ENCODE measurements around the gene BCL6B. TPM values are rescaled to one million over a fixed set of nuclear protein-coding genes. Genes with fewer than 3 reads are reported as not detected.

Gene BCL6B
- total RNA-seq, 2 donors from 2014 or later = 1.4 to 2.0 TPM

GRCh38 chr17:7063518-7064094, 40.8 kb downstream of the BCL6B start:
- H3K27me3 Mint-ChIP-seq (ENCODE audit: low read depth) = peaks cover 27% of the 10 kb centered on the region
- no peak overlapping the region for H3K27ac Mint-ChIP-seq
- H3K4me1 Mint-ChIP-seq (ENCODE audit: low read depth) = peaks cover 32% of the 10 kb centered on the region
- no peak for ATAC-seq (replicated peaks in 1 of 2)
- peaks cover 5% of the 10 kb centered on the region in 2 donors for H3K9me3 Mint-ChIP-seq
- DNase-seq = no peak
- H3K4me3 Mint-ChIP-seq = no peak overlapping the region
- peaks cover 5% of the 10 kb centered on the region in 2 donors for H3K36me3 Mint-ChIP-seq (ENCODE audit: insufficient read depth in 2 of 2)

DNA sequence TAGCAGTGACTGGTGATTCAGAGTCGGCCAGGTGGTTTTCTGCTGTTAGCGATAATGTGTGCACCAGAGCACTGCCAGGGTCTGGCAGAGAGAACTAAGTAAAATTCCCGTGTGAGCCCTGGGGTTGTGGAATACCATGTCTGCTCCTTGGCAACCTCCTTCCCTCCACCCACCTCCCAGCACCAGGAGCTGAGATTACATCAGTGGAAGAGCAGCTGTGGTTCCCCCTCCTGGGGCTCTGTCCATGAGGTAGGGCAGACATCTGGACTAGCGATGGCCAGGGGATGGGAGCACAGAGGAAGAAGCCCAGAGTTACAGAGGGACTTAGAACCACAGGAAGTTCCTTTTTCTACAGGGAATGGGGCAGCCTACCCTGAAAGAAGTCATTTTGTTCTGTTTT, 41.4 kb downstream of the BCL6B start:
- ATAC-seq (replicated peaks in 1 of 2) (no peak), DNase-seq (no peak)
- Mint-ChIP-seq H3K27me3 (ENCODE audit: low read depth) (peaks cover 20% of the 10 kb centered on the region), H3K4me3 (no peak overlapping the region), H3K27ac (no peak overlapping the region), H3K9me3 (peaks cover 5 to 9% of the 10 kb centered on the region in 2 donors), H3K4me1 (ENCODE audit: low read depth) (peaks cover 25% of the 10 kb centered on the region), H3K36me3 (ENCODE audit: insufficient read depth in 2 of 2) (peaks cover 6% of the 10 kb centered on the region in 2 donors)

GRCh38 chr17:7067198-7067597, 44.3 kb downstream of the BCL6B start:
- Mint-ChIP-seq H3K4me3 (no peak overlapping the region), H3K27me3 (ENCODE audit: low read depth) (peaks cover 14% of the 10 kb centered on the region), H3K27ac (no peak overlapping the region), H3K4me1 (ENCODE audit: low read depth) (no peaks in the 10 kb centered on the region), H3K9me3 (peaks cover 5 to 9% of the 10 kb centered on the region in 2 donors), H3K36me3 (ENCODE audit: insufficient read depth in 2 of 2) (peaks cover 6% of the 10 kb centered on the region in 2 donors)
- DNase-seq (no peak), ATAC-seq (replicated peaks in 1 of 2) (no peak)

DNA sequence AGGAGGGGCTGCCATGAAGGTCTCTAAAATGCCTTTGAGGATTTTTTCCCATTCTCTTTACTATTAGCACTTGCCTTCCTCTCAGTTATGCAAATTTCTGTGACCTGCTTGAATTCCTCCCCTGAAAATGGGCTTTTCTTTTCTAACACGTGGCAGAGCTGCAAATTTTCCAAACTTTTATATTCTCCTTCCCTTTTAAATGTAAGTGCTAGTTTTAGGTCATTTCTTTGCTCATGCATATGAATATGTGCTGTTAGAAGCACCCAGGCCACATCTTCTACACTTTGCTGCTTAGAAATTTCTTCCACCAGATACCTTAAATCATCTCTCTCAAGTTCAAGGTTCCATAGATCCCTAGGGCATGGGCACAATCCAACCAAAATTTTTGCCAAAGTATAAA, 45.4 kb downstream of the BCL6B start:
- H3K4me3 Mint-ChIP-seq = no peak overlapping the region
- H3K9me3 Mint-ChIP-seq = peaks cover 5 to 9% of the 10 kb centered on the region in 2 donors
- no peaks in the 10 kb centered on the region for H3K4me1 Mint-ChIP-seq (ENCODE audit: low read depth)
- no peak overlapping the region for H3K27ac Mint-ChIP-seq
- DNase-seq (no peak), ATAC-seq (replicated peaks in 1 of 2) (no peak)
- peaks cover 6% of the 10 kb centered on the region in 2 donors for H3K36me3 Mint-ChIP-seq (ENCODE audit: insufficient read depth in 2 of 2)
- H3K27me3 Mint-ChIP-seq (ENCODE audit: low read depth) = peaks cover 9% of the 10 kb centered on the region

- H3K27ac Mint-ChIP-seq = no peak overlapping the region
- no peak for ATAC-seq (replicated peaks in 1 of 2)
- H3K4me3 Mint-ChIP-seq = no peak overlapping the region
- no peaks in the 10 kb centered on the region for H3K27me3 Mint-ChIP-seq (ENCODE audit: low read depth)
- DNase-seq = no peak
- H3K4me1 Mint-ChIP-seq (ENCODE audit: low read depth) = no peaks in the 10 kb centered on the region
- H3K36me3 Mint-ChIP-seq (ENCODE audit: insufficient read depth in 2 of 2) = peaks cover 6% of the 10 kb centered on the region in 2 donors
- peaks cover 5 to 9% of the 10 kb centered on the region in 2 donors for H3K9me3 Mint-ChIP-seq
Measured at GRCh38 chr17:7070712-7071111, 47.9 kb downstream of the BCL6B start.

GRCh38 chr17:7072406-7072805, 49.6 kb downstream of the BCL6B start:
- DNase-seq (no peak), ATAC-seq (replicated peaks in 1 of 2) (no peak)
- Mint-ChIP-seq H3K36me3 (ENCODE audit: insufficient read depth in 2 of 2) (peaks cover 6% of the 10 kb centered on the region in 2 donors), H3K4me1 (ENCODE audit: low read depth) (no peaks in the 10 kb centered on the region), H3K4me3 (no peak overlapping the region), H3K27ac (no peak overlapping the region), H3K27me3 (ENCODE audit: low read depth) (no peaks in the 10 kb centered on the region), H3K9me3 (peaks cover 5 to 9% of the 10 kb centered on the region in 2 donors)

GRCh38 chr17:7074931-7075330, 52.1 kb downstream of the BCL6B start:
- H3K27ac Mint-ChIP-seq = no peak overlapping the region
- DNase-seq = no peak
- H3K36me3 Mint-ChIP-seq (ENCODE audit: insufficient read depth in 2 of 2) = no peaks in the 10 kb centered on the region
- H3K27me3 Mint-ChIP-seq (ENCODE audit: low read depth) = no peaks in the 10 kb centered on the region
- H3K4me1 Mint-ChIP-seq (ENCODE audit: low read depth) = no peaks in the 10 kb centered on the region
- no peaks in the 10 kb centered on the region for H3K9me3 Mint-ChIP-seq
- no peak for ATAC-seq (replicated peaks in 1 of 2)
- no peak overlapping the region for H3K4me3 Mint-ChIP-seq

DNA sequence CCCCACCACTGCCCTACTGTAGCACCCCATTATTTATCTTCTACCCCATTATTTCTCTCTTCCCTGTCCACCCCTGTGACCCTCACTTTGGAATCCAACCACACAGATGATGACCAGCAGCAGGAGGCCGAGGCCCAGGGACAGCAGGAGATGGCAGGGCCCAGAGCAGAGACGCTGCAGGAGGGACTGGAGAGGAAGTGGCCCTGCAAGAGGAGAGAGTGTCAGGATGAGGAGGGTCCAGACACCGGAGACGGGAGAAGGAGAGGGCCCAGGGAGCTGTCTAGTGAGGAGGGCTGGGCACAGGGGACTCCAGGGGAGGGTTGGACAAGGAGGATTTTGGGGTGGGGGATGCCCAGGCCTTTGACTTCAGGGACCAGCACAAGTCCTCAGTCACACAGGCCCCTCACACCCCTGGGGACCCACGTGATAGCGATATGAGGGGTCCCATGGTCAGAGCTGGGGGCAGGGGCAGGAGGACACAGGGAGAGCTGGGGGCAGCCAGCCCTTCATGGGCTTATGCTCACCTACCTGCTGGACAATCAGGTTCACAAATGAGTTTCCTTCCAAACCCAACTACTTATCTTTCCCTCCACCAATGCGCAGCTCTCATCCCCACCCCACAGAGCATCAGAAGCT, 55.2 kb downstream of the BCL6B start:
- Mint-ChIP-seq H3K4me1 (ENCODE audit: low read depth) (peaks cover 16% of the 10 kb centered on the region), H3K27me3 (ENCODE audit: low read depth) (peaks cover 8% of the 10 kb centered on the region), H3K4me3 (no peak overlapping the region), H3K36me3 (ENCODE audit: insufficient read depth in 2 of 2) (no peaks in the 10 kb centered on the region), H3K27ac (no peak overlapping the region), H3K9me3 (no peaks in the 10 kb centered on the region)
- DNase-seq (no peak), ATAC-seq (replicated peaks in 1 of 2) (no peak)

- Mint-ChIP-seq H3K27me3 (ENCODE audit: low read depth) (peaks cover 8% of the 10 kb centered on the region), H3K4me3 (no peak overlapping the region), H3K9me3 (no peaks in the 10 kb centered on the region), H3K27ac (no peak overlapping the region), H3K36me3 (ENCODE audit: insufficient read depth in 2 of 2) (no peaks in the 10 kb centered on the region), H3K4me1 (ENCODE audit: low read depth) (peaks cover 16% of the 10 kb centered on the region)
- ATAC-seq (replicated peaks in 1 of 2) (no peak), DNase-seq (no peak)
Measured at GRCh38 chr17:7078711-7079110, 55.9 kb downstream of the BCL6B start.

Other genes starting within 250 kb of the BCL6B start
- 1 to 10 TPM in 1 of 2 donors, not detected in 1; 1.0 TPM for gene FBXO39, start 246.8 kb upstream of the BCL6B start, total RNA-seq
- gene TEKT1, start 191.3 kb upstream of the BCL6B start, total RNA-seq = not detected
- gene ALOX12, start 27.0 kb upstream of the BCL6B start, total RNA-seq = not detected
- 100 to 1,000 TPM; 127 to 160 TPM for gene RNASEK, start 10.4 kb upstream of the BCL6B start, total RNA-seq
- gene SLC16A13, start 13.0 kb downstream of the BCL6B start, total RNA-seq = 1 to 10 TPM; 5.3 to 5.5 TPM
- 1 to 10 TPM; 2.0 to 2.9 TPM for gene SLC16A11, start 21.0 kb downstream of the BCL6B start, total RNA-seq
- gene CLEC10A, start 57.2 kb downstream of the BCL6B start, total RNA-seq = not detected
- not detected for gene ASGR2, start 91.8 kb downstream of the BCL6B start, total RNA-seq
- 1 to 10 TPM; 1.5 to 2.1 TPM for gene ASGR1, start 156.3 kb downstream of the BCL6B start, total RNA-seq
- 10 to 100 TPM; 16.2 to 16.7 TPM for gene DLG4, start 196.8 kb downstream of the BCL6B start, total RNA-seq
- gene ACADVL, start 196.9 kb downstream of the BCL6B start, total RNA-seq = 100 to 1,000 TPM; 335 to 386 TPM
- gene DVL2, start 211.5 kb downstream of the BCL6B start, total RNA-seq = 10 to 100 TPM; 49.5 to 54.8 TPM
- 10 to 100 TPM; 28.9 to 32.2 TPM for gene PHF23, start 216.4 kb downstream of the BCL6B start, total RNA-seq
- gene GABARAP, start 219.4 kb downstream of the BCL6B start, total RNA-seq = 100 to 1,000 TPM; 244 to 246 TPM
- 100 to 1,000 TPM; 184 to 186 TPM for gene CTDNEP1, start 228.7 kb downstream of the BCL6B start, total RNA-seq
- gene ELP5, start 229.2 kb downstream of the BCL6B start, total RNA-seq = 10 to 100 TPM; 62.1 to 89.5 TPM
- gene CLDN7, start 239.4 kb downstream of the BCL6B start, total RNA-seq = 1 to 10 TPM; 1.9 to 3.1 TPM

Data from activated T-cell treated with anti-CD3 and anti-CD28 coated beads, Interleukin-2, amount 50 U/mL, for 72 hours (primary cell).